DOHH2 (cell line): ENCODE measurements around the gene JDP2.

ENCODE experiments used
- H3F3A ChIP-seq: fragments of 200-600 bp; sonication (generic), shearing (Covaris generic); 2 replicates; pipeline ENCODE4 v1.6.0; 2016; ENCODE audit warnings: antibody characterized with exemption, mild to moderate bottlenecking; ENCODE audit not compliant: control insufficient read depth, insufficient read depth
- H3K27ac ChIP-seq: fragments of 200-600 bp; sonication (generic); 2 replicates; pipeline ENCODE4 v1.5.1; 2014; ENCODE audit warnings: low read depth, mild to moderate bottlenecking, low read length, moderate library complexity
- H3K27me3 ChIP-seq: fragments of 200-600 bp; sonication (generic); 2 replicates; pipeline ENCODE4 v1.6.1; 2014; ENCODE audit warnings: mild to moderate bottlenecking, low read length, mixed read lengths; ENCODE audit not compliant: control insufficient read depth
- H3K36me3 ChIP-seq: fragments of 200-600 bp; sonication (generic); 2 replicates; pipeline ENCODE4 v1.6.1; 2014; ENCODE audit warnings: mild to moderate bottlenecking, low read length, moderate library complexity, mixed read lengths; ENCODE audit not compliant: control insufficient read depth
- H3K4me1 ChIP-seq: fragments of 200-600 bp; sonication (generic); 2 replicates; pipeline ENCODE4 v1.6.1; 2014; ENCODE audit warnings: mild to moderate bottlenecking, low read length, mixed read lengths; ENCODE audit not compliant: control insufficient read depth
- H3K4me2 ChIP-seq: fragments of 200-600 bp; sonication (generic); 2 replicates; pipeline ENCODE4 v1.6.0; 2014; ENCODE audit warnings: mild to moderate bottlenecking, low read length, moderate library complexity
- H3K4me3 ChIP-seq: fragments of 200-600 bp; sonication (generic); 2 replicates; pipeline ENCODE4 v1.5.1; 2014; ENCODE audit warnings: mild to moderate bottlenecking, low read length, mixed read lengths
- H3K79me2 ChIP-seq: fragments of 200-600 bp; sonication (generic); 2 replicates; pipeline ENCODE4 v1.6.1; 2014; ENCODE audit warnings: mild to moderate bottlenecking, low read length, mixed read lengths; ENCODE audit not compliant: control insufficient read depth
- H3K9me2 ChIP-seq: fragments of 200-600 bp; sonication (generic); replicated peaks from 2 replicates; pipeline ENCODE4 v1.6.1; 2014; ENCODE audit warnings: mild to moderate bottlenecking, low read length, mixed read lengths; ENCODE audit not compliant: control insufficient read depth
- H3K9me3 ChIP-seq: fragments of 200-600 bp; sonication (generic); 2 replicates; pipeline ENCODE4 v1.6.1; 2014; ENCODE audit warnings: antibody characterized with exemption, low read length, mixed read lengths; ENCODE audit not compliant: control insufficient read depth, insufficient read depth
- H4K20me1 ChIP-seq: fragments of 200-600 bp; sonication (generic); 2 replicates; pipeline ENCODE4 v1.6.0; 2014; ENCODE audit warnings: low read depth, mild to moderate bottlenecking, antibody characterized with exemption, low read length, moderate library complexity; ENCODE audit not compliant: control insufficient read depth, insufficient read depth
- EZH2phosphoT487 ChIP-seq: fragments of 200-600 bp; sonication (generic); IDR thresholded peaks from 2 replicates; pipeline ENCODE4 v1.6.1; 2017; ENCODE audit warnings: borderline replicate concordance, mild to moderate bottlenecking, antibody characterized with exemption, low read length, moderate library complexity, mixed read lengths
- TF ChIP-seq, protein P1 (sequence below): fragments of 200-600 bp; sonication (generic); IDR thresholded peaks from one replicate; pipeline ENCODE4 v1.5.1; 2014; ENCODE audit warnings: antibody characterized with exemption, mild to moderate bottlenecking, low read depth, low read length; ENCODE audit not compliant: poor library complexity, severe bottlenecking

Gene JDP2

DNA sequence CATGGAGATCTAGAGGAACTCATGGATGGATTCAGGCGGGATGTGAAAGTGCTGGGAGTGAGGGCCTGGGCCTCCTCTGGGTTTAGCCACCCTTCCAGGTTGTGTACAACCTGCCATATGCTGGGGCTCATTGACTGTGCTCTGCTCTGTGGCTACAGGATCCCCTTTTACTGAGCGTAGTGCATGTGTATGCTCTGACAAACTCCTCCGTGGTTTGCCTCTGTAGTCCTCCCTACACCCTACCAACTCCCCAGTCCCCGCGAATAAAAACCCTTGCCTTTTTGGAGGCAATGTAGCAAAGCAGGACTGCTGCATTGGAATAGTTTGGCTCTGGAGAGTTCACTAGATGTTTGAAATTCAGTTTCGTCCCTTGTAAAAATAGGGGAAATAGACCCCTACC is 17.4 kb downstream of the JDP2 start:
- no peak for TF ChIP-seq EZH2phosphoT487
- TF ChIP-seq, protein P1, sequence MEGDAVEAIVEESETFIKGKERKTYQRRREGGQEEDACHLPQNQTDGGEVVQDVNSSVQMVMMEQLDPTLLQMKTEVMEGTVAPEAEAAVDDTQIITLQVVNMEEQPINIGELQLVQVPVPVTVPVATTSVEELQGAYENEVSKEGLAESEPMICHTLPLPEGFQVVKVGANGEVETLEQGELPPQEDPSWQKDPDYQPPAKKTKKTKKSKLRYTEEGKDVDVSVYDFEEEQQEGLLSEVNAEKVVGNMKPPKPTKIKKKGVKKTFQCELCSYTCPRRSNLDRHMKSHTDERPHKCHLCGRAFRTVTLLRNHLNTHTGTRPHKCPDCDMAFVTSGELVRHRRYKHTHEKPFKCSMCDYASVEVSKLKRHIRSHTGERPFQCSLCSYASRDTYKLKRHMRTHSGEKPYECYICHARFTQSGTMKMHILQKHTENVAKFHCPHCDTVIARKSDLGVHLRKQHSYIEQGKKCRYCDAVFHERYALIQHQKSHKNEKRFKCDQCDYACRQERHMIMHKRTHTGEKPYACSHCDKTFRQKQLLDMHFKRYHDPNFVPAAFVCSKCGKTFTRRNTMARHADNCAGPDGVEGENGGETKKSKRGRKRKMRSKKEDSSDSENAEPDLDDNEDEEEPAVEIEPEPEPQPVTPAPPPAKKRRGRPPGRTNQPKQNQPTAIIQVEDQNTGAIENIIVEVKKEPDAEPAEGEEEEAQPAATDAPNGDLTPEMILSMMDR = no peak
- Histone ChIP-seq H3F3A (no peaks in the 10 kb centered on the region), H3K9me3 (no peaks in the 10 kb centered on the region), H3K36me3 (no peaks in the 10 kb centered on the region), H3K27ac (no peak overlapping the region), H3K4me2 (no peak overlapping the region), H3K4me1 (peaks cover 25% of the 10 kb centered on the region), H3K9me2 (no peaks in the 10 kb centered on the region), H3K79me2 (no peaks in the 10 kb centered on the region), H4K20me1 (no peaks in the 10 kb centered on the region), H3K4me3 (no peak overlapping the region), H3K27me3 (no peaks in the 10 kb centered on the region)

DNA sequence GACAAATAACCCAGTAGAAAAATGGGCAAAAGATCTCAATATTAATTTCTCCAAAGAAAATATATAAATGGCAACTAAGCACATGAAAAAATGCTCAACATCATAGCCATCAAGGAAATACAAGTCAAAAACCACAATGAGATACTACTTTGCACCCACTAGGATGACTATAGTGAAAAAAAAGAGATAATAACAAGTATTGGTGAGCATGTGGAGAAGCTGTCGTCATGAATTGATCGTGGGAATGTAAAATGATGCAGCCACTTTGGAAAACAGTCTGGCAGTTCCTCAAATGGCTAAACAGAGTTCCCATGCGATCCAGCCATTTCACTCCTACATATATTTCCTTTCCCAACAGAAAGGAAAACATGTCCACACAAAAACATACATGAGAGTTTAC is 18.1 kb downstream of the JDP2 start:
- Histone ChIP-seq H4K20me1 (no peaks in the 10 kb centered on the region), H3F3A (no peaks in the 10 kb centered on the region), H3K27me3 (no peaks in the 10 kb centered on the region), H3K79me2 (no peaks in the 10 kb centered on the region), H3K9me2 (no peaks in the 10 kb centered on the region), H3K4me1 (peaks cover 17% of the 10 kb centered on the region), H3K27ac (no peak overlapping the region), H3K36me3 (no peaks in the 10 kb centered on the region), H3K4me2 (no peak overlapping the region), H3K4me3 (no peak overlapping the region), H3K9me3 (no peaks in the 10 kb centered on the region)
- no peak for TF ChIP-seq EZH2phosphoT487
- TF ChIP-seq, protein P1 = no peak

DNA sequence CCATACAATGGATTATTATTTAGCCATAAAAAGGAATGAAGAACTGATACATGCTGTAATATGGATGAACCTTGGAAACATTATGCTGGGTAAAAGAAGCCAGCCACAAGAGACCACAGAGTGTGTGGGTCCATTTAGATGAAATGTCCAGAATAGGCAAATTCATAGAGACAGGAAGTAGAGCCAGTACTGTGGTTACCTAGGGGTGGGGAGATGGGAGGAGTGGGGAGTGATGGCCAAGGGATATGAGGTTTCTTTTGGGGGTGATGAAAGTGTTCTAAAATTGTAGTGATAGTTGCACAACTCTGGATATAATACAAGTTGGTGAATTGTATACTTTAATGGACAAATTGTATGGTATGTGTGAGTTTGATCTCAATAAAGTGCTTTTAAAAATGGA is 18.6 kb downstream of the JDP2 start:
- H3K27me3 ChIP-seq = no peaks in the 10 kb centered on the region
- no peaks in the 10 kb centered on the region for H3K9me3 ChIP-seq
- no peak overlapping the region for H3K4me2 ChIP-seq
- peaks cover 13% of the 10 kb centered on the region for H3K4me1 ChIP-seq
- H3K4me3 ChIP-seq = no peak overlapping the region
- no peaks in the 10 kb centered on the region for H3K36me3 ChIP-seq
- H3K9me2 ChIP-seq = no peaks in the 10 kb centered on the region
- no peak overlapping the region for H3K27ac ChIP-seq
- H3F3A ChIP-seq = no peaks in the 10 kb centered on the region
- H3K79me2 ChIP-seq = no peaks in the 10 kb centered on the region
- no peak for TF ChIP-seq EZH2phosphoT487
- TF ChIP-seq, protein P1 = no peak
- no peaks in the 10 kb centered on the region for H4K20me1 ChIP-seq

DNA sequence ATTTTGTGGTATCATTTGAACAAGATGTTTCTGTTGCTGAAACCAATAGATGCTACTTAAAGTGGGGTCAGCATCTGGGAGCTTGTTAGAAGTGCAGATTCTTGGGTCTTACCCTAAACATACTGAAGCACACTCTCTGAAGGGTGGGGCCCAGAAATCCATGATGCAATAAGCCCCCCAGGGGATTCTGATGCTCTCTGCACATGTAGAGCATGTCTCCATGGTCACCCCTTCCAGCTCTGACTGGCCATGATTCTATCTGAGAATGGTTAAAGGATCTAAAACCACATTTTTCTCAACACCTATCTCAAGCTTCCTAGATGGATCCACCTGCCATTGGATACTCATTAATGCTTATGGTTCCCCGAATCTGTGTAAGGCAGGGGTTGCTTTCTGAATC is 20.4 kb downstream of the JDP2 start:
- Histone ChIP-seq H3K36me3 (no peaks in the 10 kb centered on the region), H3K9me2 (no peaks in the 10 kb centered on the region), H3K9me3 (no peaks in the 10 kb centered on the region), H3K27me3 (no peaks in the 10 kb centered on the region), H3K4me1 (peaks cover 11% of the 10 kb centered on the region), H3F3A (no peaks in the 10 kb centered on the region), H3K4me2 (no peak overlapping the region), H3K79me2 (no peaks in the 10 kb centered on the region), H4K20me1 (no peaks in the 10 kb centered on the region), H3K4me3 (no peak overlapping the region), H3K27ac (no peak overlapping the region)
- no peak for TF ChIP-seq EZH2phosphoT487
- TF ChIP-seq, protein P1 = no peak
